Type B pancreatic cell (in vitro differentiated cells): ENCODE data around the gene SBNO2. TPM values are rescaled to one million over a fixed set of nuclear protein-coding genes. Genes with fewer than 3 reads are reported as not detected.
A peak's percentile ranks its signal among the peaks of the same experiment; 100 is the strongest.

Experiments
- DNase-seq: peaks from one replicate; pipeline ENCODE4 v3.0.0; 2021; ENCODE audit warnings: mixed read lengths; ENCODE audit not compliant: unreplicated experiment; ENCODE audit errors: extremely low spot score
- H3K27ac Mint-ChIP-seq: 2 replicates; pipeline ENCODE4 v1.8.0; 2021; ENCODE audit warnings: mild to moderate bottlenecking, mixed read lengths
- H3K27me3 Mint-ChIP-seq: 2 replicates; pipeline ENCODE4 v1.8.0; 2021; ENCODE audit warnings: mixed read lengths
- H3K36me3 Mint-ChIP-seq: 2 replicates; pipeline ENCODE4 v1.8.0; 2021; ENCODE audit warnings: mixed read lengths
- H3K4me1 Mint-ChIP-seq: one replicate; pipeline ENCODE4 v1.8.0; 2021; ENCODE audit warnings: mixed read lengths; ENCODE audit not compliant: unreplicated experiment
- H3K4me3 Mint-ChIP-seq: 2 replicates; pipeline ENCODE4 v1.8.0; 2021; ENCODE audit warnings: mild to moderate bottlenecking, mixed read lengths
- H3K9me3 Mint-ChIP-seq: 2 replicates; pipeline ENCODE4 v1.8.0; 2021; ENCODE audit warnings: mixed read lengths
- CTCF ChIP-seq: fragments of 200-600 bp; sonication (generic); conservative IDR thresholded peaks from 2 replicates; pipeline ENCODE4 v1.5.0; 2021; ENCODE audit warnings: antibody characterized with exemption, mild to moderate bottlenecking
- total RNA-seq: library from RNA; stranded (reverse); gene quantifications from 2 replicates; pipeline ENCODE4 v1.2.1, GENCODE V29; 2021; ENCODE audit warnings: low replicate concordance

SBNO2 gene
- total RNA-seq, 1 donor from 2014 or later, result 45.5 TPM

- Mint-ChIP-seq H3K27me3 (no peaks in the 10 kb centered on the region), H3K4me1 (no peaks in the 10 kb centered on the region), H3K4me3 (no peak overlapping the region), H3K9me3 (no peaks in the 10 kb centered on the region), H3K27ac (no peak overlapping the region), H3K36me3 (peaks cover 16% of the 10 kb centered on the region)
- DNase-seq, result no peak
- TF ChIP-seq CTCF, result no peak
These were observed 35.9 kb downstream of the SBNO2 start for GRCh38 chr19:1138121-1138520.

GRCh38 chr19:1136621-1137317 is 37.3 kb downstream of the SBNO2 start:
- no peaks in the 10 kb centered on the region for H3K27me3 Mint-ChIP-seq
- peak overlapping the region; percentile 44 for H3K27ac Mint-ChIP-seq

GRCh38 chr19:1136201-1136600 is 37.9 kb downstream of the SBNO2 start:
- no peak for DNase-seq
- peaks cover 7% of the 10 kb centered on the region for H3K36me3 Mint-ChIP-seq
- H3K4me1 Mint-ChIP-seq, result no peaks in the 10 kb centered on the region
- no peaks in the 10 kb centered on the region for H3K9me3 Mint-ChIP-seq
- TF ChIP-seq CTCF, result no peak
- no peak overlapping the region for H3K4me3 Mint-ChIP-seq
- no peaks in the 10 kb centered on the region for H3K27me3 Mint-ChIP-seq
- H3K27ac Mint-ChIP-seq, result peak overlapping the region; percentile 44

More at GRCh38 chr19:1136621-1137317, 37.3 kb downstream of the SBNO2 start:
- H3K9me3 Mint-ChIP-seq, result no peaks in the 10 kb centered on the region
- no peak for TF ChIP-seq CTCF
- peaks cover 8% of the 10 kb centered on the region for H3K36me3 Mint-ChIP-seq
- H3K4me1 Mint-ChIP-seq, result no peaks in the 10 kb centered on the region
- no peak overlapping the region for H3K4me3 Mint-ChIP-seq
- no peak for DNase-seq

- H3K4me1 Mint-ChIP-seq, result no peaks in the 10 kb centered on the region
- H3K9me3 Mint-ChIP-seq, result no peaks in the 10 kb centered on the region
- no peak for DNase-seq
- H3K27me3 Mint-ChIP-seq, result no peaks in the 10 kb centered on the region
- no peak overlapping the region for H3K4me3 Mint-ChIP-seq
- peaks cover 7% of the 10 kb centered on the region for H3K36me3 Mint-ChIP-seq
- no peak for TF ChIP-seq CTCF
- no peak overlapping the region for H3K27ac Mint-ChIP-seq
These were observed 38.6 kb downstream of the SBNO2 start for GRCh38 chr19:1135454-1135853.

GRCh38 chr19:1134431-1134830 is 39.6 kb downstream of the SBNO2 start:
- TF ChIP-seq CTCF, result no peak

More at GRCh38 chr19:1134431-1134830, 39.6 kb downstream of the SBNO2 start:
- Mint-ChIP-seq H3K27me3 (no peaks in the 10 kb centered on the region), H3K9me3 (no peaks in the 10 kb centered on the region), H3K36me3 (peaks cover 3% of the 10 kb centered on the region), H3K4me3 (no peak overlapping the region), H3K4me1 (no peaks in the 10 kb centered on the region), H3K27ac (no peak overlapping the region)
- DNase-seq, result no peak
